A549 (cell line): Measurements from ENCODE around the gene RGL1. TPM values are rescaled to one million over a fixed set of nuclear protein-coding genes. Genes with fewer than 3 reads are reported as not detected.

Source experiments
- ATAC-seq, 2 experiments: fragments of 200-7000 bp in 1 of 2; fragments of >200 bp in 1 of 2; cut with Nextera tagmentation in 1 of 2; cut with Tn5 transposase in 1 of 2; 3 replicates each; pipeline versions ENCODE4 v1.8.0 to v1.9.1; 2018 to 2020; ENCODE audit warnings: mild to moderate bottlenecking in 1 of 2, moderate library complexity in 1 of 2
- CTCF ChIA-PET: fragments of 300-600 bp; sonication (Branson Sonifier 250); formaldehyde crosslinking; extraction: SDS; loops from one replicate; lab custom pipeline; 2021; ENCODE audit warnings: antibody characterized with exemption, inconsistent platforms; lab: Yijun Ruan, JAX
- POLR2A ChIA-PET: fragments of 350-600 bp; formaldehyde crosslinking; extraction: SDS; loops from one replicate; lab custom pipeline; 2021; ENCODE audit warnings: antibody characterized with exemption, inconsistent platforms; lab: Yijun Ruan, JAX
- DNase-seq, 2 experiments: peaks; one replicate each; pipeline versions ENCODE4 v3.0.0 to v3.0.0-alpha.2; 2011 to 2016; ENCODE audit warnings: low read depth in 1 of 2, low spot score in 1 of 2
- FAIRE-seq: peaks from 2 replicates; lab custom pipeline; 2011; peaks lifted over from hg19 to GRCh38; lab: Jason Lieb, UNC
- H3K27ac ChIP-seq, 2 experiments: fragments of >200 bp; sonication (Bioruptor Twin); formaldehyde crosslinking; 3 replicates each; pipeline ENCODE4 v1.5.1; 2016 to 2017
- H3K4me1 ChIP-seq: fragments of >200 bp; sonication (Bioruptor Twin); formaldehyde crosslinking; 3 replicates; pipeline ENCODE4 v1.6.1; 2016
- H3K4me2 ChIP-seq: fragments of >200 bp; sonication (Bioruptor Twin); formaldehyde crosslinking; 3 replicates; pipeline ENCODE4 v1.6.1; 2016
- H3K4me3 ChIP-seq: fragments of >200 bp; sonication (Bioruptor Twin); formaldehyde crosslinking; 3 replicates; pipeline ENCODE4 v1.5.1; 2016
- H3K9me3 ChIP-seq: fragments of >200 bp; sonication (Bioruptor Twin); formaldehyde crosslinking; 3 replicates; pipeline ENCODE4 v1.6.1; 2016
- BCL3 ChIP-seq: fragments of >200 bp; sonication (Bioruptor Twin); formaldehyde crosslinking; IDR thresholded peaks from 3 replicates; pipeline ENCODE4 v1.6.1; 2016
- CTCF ChIP-seq: fragments of >200 bp; sonication (Bioruptor Twin); formaldehyde crosslinking; IDR thresholded peaks from 3 replicates; pipeline ENCODE4 v1.5.1; 2016
- E2F6 ChIP-seq: IDR thresholded peaks from 2 replicates; pipeline ENCODE4 v1.6.1; 2012; ENCODE audit warnings: low read depth, borderline replicate concordance
- EHMT2 ChIP-seq: fragments of 200-600 bp; sonication (generic); IDR thresholded peaks from 2 replicates; pipeline ENCODE4 v1.6.1; 2016; ENCODE audit warnings: antibody characterized with exemption, low read depth, mild to moderate bottlenecking, moderate library complexity
- ELK1 ChIP-seq: fragments of 150-350 bp; IDR thresholded peaks from 2 replicates; pipeline ENCODE4 v1.6.1; 2014; ENCODE audit warnings: low read depth, mild to moderate bottlenecking, low read length
- EP300 ChIP-seq, 2 experiments: fragments of >200 bp; sonication (Bioruptor Twin); formaldehyde crosslinking; IDR thresholded peaks; 2 replicates in 1 of 2; 3 replicates in 1 of 2; pipeline ENCODE4 v1.6.1; 2016 to 2017
- FOSB ChIP-seq: fragments of 250-450 bp; sonication (Bioruptor Pico); IDR thresholded peaks from 2 replicates; pipeline ENCODE4 v1.5.0; 2020; ENCODE audit warnings: mild to moderate bottlenecking, moderate library complexity
- FOXS1 ChIP-seq: fragments of 250-450 bp; sonication (Bioruptor Pico); IDR thresholded peaks from 2 replicates; pipeline ENCODE4 v1.5.0; 2020; ENCODE audit warnings: mild to moderate bottlenecking, moderate library complexity
- HOXB13 ChIP-seq: fragments of 250-450 bp; sonication (Bioruptor Pico); IDR thresholded peaks from 2 replicates; pipeline ENCODE4 v1.5.0; 2020; ENCODE audit warnings: low read depth, mild to moderate bottlenecking, moderate library complexity
- HOXB5 ChIP-seq: fragments of 250-450 bp; sonication (Bioruptor Pico); IDR thresholded peaks from 2 replicates; pipeline ENCODE4 v1.5.0; 2020; ENCODE audit warnings: mild to moderate bottlenecking, moderate library complexity
- JUN ChIP-seq, 2 experiments: fragments of >200 bp; sonication (Bioruptor Twin); formaldehyde crosslinking; IDR thresholded peaks; 2 replicates in 1 of 2; 3 replicates in 1 of 2; pipeline ENCODE4 v1.6.1; 2016 to 2017
- KDM1A ChIP-seq: fragments of 200-600 bp; sonication (generic); IDR thresholded peaks from 2 replicates; pipeline ENCODE4 v1.6.1; 2016; ENCODE audit warnings: low read depth, mild to moderate bottlenecking
- KDM5A ChIP-seq: fragments of 200-600 bp; sonication (generic); IDR thresholded peaks from 2 replicates; pipeline ENCODE4 v1.6.1; 2016; ENCODE audit warnings: antibody characterized with exemption, mild to moderate bottlenecking
- MAX ChIP-seq: IDR thresholded peaks from 2 replicates; pipeline ENCODE4 v1.6.1; 2012
- MYC ChIP-seq: IDR thresholded peaks from 2 replicates; pipeline ENCODE4 v1.6.1; 2012; ENCODE audit warnings: mild to moderate bottlenecking, inconsistent platforms, low read length, improper control_type of control experiment, borderline replicate concordance
- POLR2A ChIP-seq: IDR thresholded peaks from 2 replicates; pipeline ENCODE4 v1.6.1; 2012; ENCODE audit warnings: mild to moderate bottlenecking, low read length
- POLR2AphosphoS2 ChIP-seq: conservative IDR thresholded peaks from 2 replicates; pipeline ENCODE4 v1.6.1; 2012; ENCODE audit warnings: low read length, improper control_type of control experiment, inconsistent platforms
- RAD21 ChIP-seq, 2 experiments: fragments of >200 bp in 1 of 2; sonication (Bioruptor Twin) in 1 of 2; formaldehyde crosslinking in 1 of 2; IDR thresholded peaks in 1 of 2; conservative IDR thresholded peaks in 1 of 2; 2 replicates in 1 of 2; 3 replicates in 1 of 2; pipeline ENCODE4 v1.6.1; 2012 to 2018; ENCODE audit warnings: inconsistent platforms in 1 of 2
- RFX5 ChIP-seq: fragments of 450-650 bp; IDR thresholded peaks from 2 replicates; pipeline ENCODE4 v1.7.1; 2014; ENCODE audit warnings: antibody characterized with exemption, mild to moderate bottlenecking, moderate library complexity
- SREBF2 ChIP-seq: fragments of 450-650 bp; IDR thresholded peaks from 2 replicates; pipeline ENCODE4 v1.6.1; 2014; ENCODE audit warnings: mild to moderate bottlenecking, moderate library complexity
- USF2 ChIP-seq: fragments of 450-650 bp; IDR thresholded peaks from 2 replicates; pipeline ENCODE4 v1.6.1; 2014; ENCODE audit warnings: antibody characterized with exemption
- ZSCAN20 ChIP-seq: fragments of 250-450 bp; sonication (Bioruptor Pico); IDR thresholded peaks from 2 replicates; pipeline ENCODE4 v1.8.0; 2022; ENCODE audit warnings: mild to moderate bottlenecking, moderate library complexity
- WGBS: methylation state at CpG from one replicate; pipeline ENCODE4 v1.1.6; 2017; ENCODE audit errors: missing lambda C conversion rate; 5-methylcytosine and 5-hydroxymethylcytosine counted together
- polyA plus RNA-seq, 4 experiments: library from polyadenylated mRNA; depleted of rRNA in 3 of 4; stranded (reverse); fragments of >200 nt; fragmentation: RNase III in 1 of 4; extraction: RNeasy Plus Mini Kit Qiagen cat#74134 plus additional on column Dnase treatment in 1 of 4; gene quantifications; 2 replicates in 3 of 4; 3 replicates in 1 of 4; pipeline ENCODE4 v1.2.3, GENCODE V29; 2011 to 2017

The RGL1 gene
- polyA plus RNA-seq, 2 of the 4 experiments (the other 2 are of a cell fraction): 1.0 to 3.8 TPM

GRCh38 chr1:183934314-183934713 lies 129.4 kb downstream of the RGL1 start:
- Histone ChIP-seq H3K9me3 (no peaks in the 10 kb centered on the region), H3K4me2 (no peak overlapping the region), H3K4me3 (no peak overlapping the region), H3K4me1 (no peaks in the 10 kb centered on the region), H3K27ac (no peak overlapping the region)
- ChIA-PET CTCF (interaction anchor here (1.4 kb wide), 1 partner anchor 249 kb away, joined by 3 read pairs; no protein-coding TSS in a partner anchor), POLR2A (no interaction called here)
- ATAC-seq: no peak
- no peak for FAIRE-seq
- WGBS: 67% methylated on average over 6 of the region's 6 CpGs
- DNase-seq: no peak
- no peak for TF ChIP-seq HOXB13 (CRISPR knock-in tag)
- no peak for TF ChIP-seq SREBF2
- TF ChIP-seq ZSCAN20 (CRISPR knock-in tag): no peak
- TF ChIP-seq MAX: no peak
- TF ChIP-seq EP300 (IDR thresholded peaks at IDR 0.05): no peak
- no peak for TF ChIP-seq KDM1A
- no peak for TF ChIP-seq RFX5
- no peak for TF ChIP-seq FOSB
- TF ChIP-seq POLR2AphosphoS2: no peak
- TF ChIP-seq RAD21 (conservative IDR thresholded peaks at IDR 0.05 in 1 of 2, IDR thresholded peaks at IDR 0.05 in 1 of 2): no peak

- DNase-seq (no peak), FAIRE-seq (no peak), ATAC-seq (no peak)
- Histone ChIP-seq H3K4me3 (no peak overlapping the region), H3K27ac (no peak overlapping the region), H3K9me3 (no peaks in the 10 kb centered on the region), H3K4me2 (no peak overlapping the region), H3K4me1 (no peaks in the 10 kb centered on the region)
- TF ChIP-seq ELK1 (no peak), ZSCAN20 (CRISPR knock-in tag) (no peak), EHMT2 (no peak), RAD21 (conservative IDR thresholded peaks at IDR 0.05 in 1 of 2, IDR thresholded peaks at IDR 0.05 in 1 of 2) (no peak), POLR2A (no peak), HOXB5 (no peak), E2F6 (no peak), CTCF (no peak), USF2 (no peak), FOXS1 (CRISPR knock-in tag) (no peak), KDM5A (no peak), MYC (no peak), JUN (IDR thresholded peaks at IDR 0.05) (no peak), BCL3 (no peak)
- WGBS: 75% methylated on average over 6 of the region's 7 CpGs
- ChIA-PET POLR2A (no interaction called here), CTCF (interaction anchor here (1.3 kb wide), 1 partner anchor 20 kb away, joined by 5 read pairs; no protein-coding TSS in a partner anchor)
Measured at GRCh38 chr1:183936009-183936408, 131.1 kb downstream of the RGL1 start.
